Neural cell (in vitro differentiated cells): ENCODE results near the gene MXD3. TPM values are rescaled to one million over a fixed set of nuclear protein-coding genes. Genes with fewer than 3 reads are reported as not detected.

Source experiments
- H2AFZ ChIP-seq: fragments of 200-600, 300-800 bp; sonication (generic), shearing (Covaris generic); 2 replicates; pipeline ENCODE4 v1.6.0; 2014; ENCODE audit warnings: low read depth, mild to moderate bottlenecking, antibody characterized with exemption, low read length, moderate library complexity
- H3F3A ChIP-seq: fragments of 200-600 bp; shearing (Covaris generic); 2 replicates; pipeline ENCODE4 v1.6.1; 2016; ENCODE audit warnings: mild to moderate bottlenecking, moderate library complexity, mixed read lengths, antibody characterized with exemption, low read length; ENCODE audit not compliant: insufficient read depth, poor library complexity, severe bottlenecking
- H3K27ac ChIP-seq: fragments of 200-600, 300-800 bp; sonication (generic), shearing (Covaris generic); 2 replicates; pipeline ENCODE4 v1.5.1; 2014; ENCODE audit warnings: mild to moderate bottlenecking, low read length, moderate library complexity
- H3K27me3 ChIP-seq: fragments of 300-800, 200-600 bp; sonication (generic), shearing (Covaris generic); 2 replicates; pipeline ENCODE4 v1.6.0; 2014; ENCODE audit warnings: mild to moderate bottlenecking, low read depth, low read length, moderate library complexity; ENCODE audit not compliant: insufficient read depth
- H3K36me3 ChIP-seq: fragments of 300-800, 200-600 bp; sonication (generic), shearing (Covaris generic); 2 replicates; pipeline ENCODE4 v1.5.1; 2014; ENCODE audit warnings: mild to moderate bottlenecking, antibody characterized with exemption, low read length, moderate library complexity; ENCODE audit not compliant: insufficient read depth
- H3K4me2 ChIP-seq: fragments of 300-800, 200-600 bp; sonication (generic), shearing (Covaris generic); 2 replicates; pipeline ENCODE4 v1.6.0; 2014; ENCODE audit warnings: mild to moderate bottlenecking, low read length
- H3K4me3 ChIP-seq: fragments of 300-800, 200-600 bp; sonication (generic), shearing (Covaris generic); 2 replicates; pipeline ENCODE4 v1.5.1; 2014; ENCODE audit warnings: mild to moderate bottlenecking, low read length, moderate library complexity
- H3K79me2 ChIP-seq: fragments of 200-600 bp; shearing (Covaris generic); replicated peaks from 2 replicates; pipeline ENCODE4 v1.6.0; 2014; ENCODE audit warnings: mild to moderate bottlenecking, low read length, moderate library complexity; ENCODE audit not compliant: insufficient read depth
- H3K9ac ChIP-seq: fragments of 300-800, 200-600 bp; sonication (generic), shearing (Covaris generic); 2 replicates; pipeline ENCODE4 v1.6.1; 2016; ENCODE audit warnings: mild to moderate bottlenecking, low read length, mixed read lengths
- H3K9me2 ChIP-seq: fragments of 200-600 bp; shearing (Covaris generic); 2 replicates; pipeline ENCODE4 v1.6.1; 2016; ENCODE audit warnings: mild to moderate bottlenecking, low read length, mixed read lengths; ENCODE audit not compliant: insufficient read depth
- H3K9me3 ChIP-seq: fragments of 200-600, 300-800 bp; sonication (generic), shearing (Covaris generic); 2 replicates; pipeline ENCODE4 v1.6.1; 2016; ENCODE audit warnings: mild to moderate bottlenecking, mixed run types, low read length, moderate library complexity, mixed read lengths
- H4K20me1 ChIP-seq: fragments of 200-600 bp; shearing (Covaris generic); 2 replicates; pipeline ENCODE4 v1.6.1; 2016; ENCODE audit warnings: mild to moderate bottlenecking, mixed run types; ENCODE audit not compliant: insufficient read depth
- CTCF ChIP-seq: fragments of 450-650 bp; IDR thresholded peaks from 2 replicates; pipeline ENCODE4 v1.5.1; 2014; ENCODE audit warnings: antibody characterized with exemption, mild to moderate bottlenecking, moderate library complexity; ENCODE audit not compliant: poor library complexity, severe bottlenecking
- EP300 ChIP-seq: fragments of 450-650 bp; conservative IDR thresholded peaks from 2 replicates; pipeline ENCODE4 v1.6.1; 2014; ENCODE audit warnings: antibody characterized with exemption, mild to moderate bottlenecking, moderate library complexity; ENCODE audit not compliant: poor library complexity, severe bottlenecking
- EZH2 ChIP-seq: fragments of 200-600, 300-800 bp; shearing (Covaris generic), sonication (generic); IDR thresholded peaks from 2 replicates; pipeline ENCODE4 v1.6.1; 2014; ENCODE audit warnings: antibody characterized with exemption, low read length, borderline replicate concordance, mild to moderate bottlenecking; ENCODE audit not compliant: insufficient read depth, poor library complexity, severe bottlenecking
- MXI1 ChIP-seq: fragments of 450-650 bp; conservative IDR thresholded peaks from 2 replicates; pipeline ENCODE4 v1.6.1; 2014; ENCODE audit warnings: antibody characterized with exemption, mild to moderate bottlenecking; ENCODE audit not compliant: poor library complexity, severe bottlenecking
- POLR2AphosphoS5 ChIP-seq: IDR thresholded peaks from 2 replicates; pipeline ENCODE4 v1.6.1; 2012
- RAD21 ChIP-seq: fragments of 450-650 bp; conservative IDR thresholded peaks from 2 replicates; pipeline ENCODE4 v1.6.1; 2014; ENCODE audit warnings: antibody characterized with exemption, mild to moderate bottlenecking, moderate library complexity
- REST ChIP-seq: IDR thresholded peaks from 2 replicates; pipeline ENCODE4 v1.6.1; 2012; ENCODE audit warnings: borderline replicate concordance
- SMC3 ChIP-seq: fragments of 450-650 bp; conservative IDR thresholded peaks from 2 replicates; pipeline ENCODE4 v1.6.1; 2014; ENCODE audit warnings: antibody characterized with exemption, mild to moderate bottlenecking, moderate library complexity; ENCODE audit not compliant: poor library complexity
- TAF1 ChIP-seq: IDR thresholded peaks from 2 replicates; pipeline ENCODE4 v1.6.1; 2012; ENCODE audit warnings: low read depth
- polyA plus RNA-seq: library from polyadenylated mRNA; depleted of rRNA; stranded (reverse); fragments of >200 nt; gene quantifications from 2 replicates; pipeline ENCODE4 v1.2.3, GENCODE V29; 2014

MXD3 gene
- polyA plus RNA-seq, 1 donor from 2014 or later: 9.3 TPM

GRCh38 chr5:177301503-177302165 is 10.1 kb downstream of the MXD3 start:
- Histone ChIP-seq H3K9ac (no peak overlapping the region), H3K9me3 (no peaks in the 10 kb centered on the region), H3K27ac (no peak overlapping the region), H3F3A (no peaks in the 10 kb centered on the region), H3K36me3 (no peaks in the 10 kb centered on the region), H2AFZ (no peak overlapping the region), H3K9me2 (no peaks in the 10 kb centered on the region), H3K27me3 (no peaks in the 10 kb centered on the region), H3K79me2 (peaks cover 16% of the 10 kb centered on the region), H3K4me3 (peak overlapping the region; percentile 100), H3K4me2 (no peak overlapping the region), H4K20me1 (no peaks in the 10 kb centered on the region)
- TF ChIP-seq POLR2AphosphoS5 (no peak), SMC3 (no peak), EP300 (no peak), MXI1 (no peak), RAD21 (no peak), EZH2 (no peak), REST (no peak), CTCF (no peak)

- Histone ChIP-seq H4K20me1 (no peaks in the 10 kb centered on the region), H3K27me3 (no peaks in the 10 kb centered on the region), H3K4me2 (no peak overlapping the region)
Observed at GRCh38 chr5:177300951-177301350, 10.7 kb downstream of the MXD3 start.

More at GRCh38 chr5:177300951-177301350, 10.7 kb downstream of the MXD3 start:
- Histone ChIP-seq H3K36me3 (no peaks in the 10 kb centered on the region), H3K27ac (no peak overlapping the region), H3K9ac (no peak overlapping the region), H3K9me3 (no peaks in the 10 kb centered on the region), H2AFZ (no peak overlapping the region), H3F3A (no peaks in the 10 kb centered on the region), H3K79me2 (peaks cover 16% of the 10 kb centered on the region), H3K4me3 (no peak overlapping the region), H3K9me2 (no peaks in the 10 kb centered on the region)
- TF ChIP-seq EP300: no peak
- TF ChIP-seq MXI1: no peak
- no peak for TF ChIP-seq SMC3
- no peak for TF ChIP-seq TAF1
- no peak for TF ChIP-seq REST
